K562 (cell line): Measurements from ENCODE around the gene GP1BB. TPM values are rescaled to one million over a fixed set of nuclear protein-coding genes. Genes with fewer than 3 reads are reported as not detected.

Source experiments
- ELK3 ChIP-seq: fragments of 450-650 bp; formaldehyde crosslinking; IDR thresholded peaks from 2 replicates; pipeline ENCODE4 v1.4.0; 2020; ENCODE audit warnings: mild to moderate bottlenecking
- HMGXB4 ChIP-seq: sonication (generic); formaldehyde crosslinking; IDR thresholded peaks from 2 replicates; pipeline ENCODE4 v1.8.1; 2023; ENCODE audit warnings: mild to moderate bottlenecking, missing genetic modification reagents
- MTA3 ChIP-seq: fragments of 450-650 bp; formaldehyde crosslinking; IDR thresholded peaks from 2 replicates; pipeline ENCODE4 v1.6.1; 2017; ENCODE audit warnings: mild to moderate bottlenecking, borderline replicate concordance
- SOX6 ChIP-seq: fragments of 450-650 bp; IDR thresholded peaks from 2 replicates; pipeline ENCODE4 v1.6.1; 2014; ENCODE audit warnings: mild to moderate bottlenecking
- TAF7 ChIP-seq: fragments of 450-650 bp; IDR thresholded peaks from 2 replicates; pipeline ENCODE4 v1.6.1; 2016; ENCODE audit warnings: missing genetic modification characterization, missing compliant biosample characterization
- ZNF133 ChIP-seq: fragments of 250-450 bp; sonication (Bioruptor Pico); IDR thresholded peaks from 2 replicates; pipeline ENCODE4 v1.4.0; 2020; ENCODE audit warnings: mild to moderate bottlenecking
- ZNF24 ChIP-seq: fragments of 450-650 bp; IDR thresholded peaks from 2 replicates; pipeline ENCODE4 v1.6.1; 2016
- ZNF431 ChIP-seq: sonication (generic); formaldehyde crosslinking; IDR thresholded peaks from 2 replicates; pipeline ENCODE4 v1.8.0; 2022; ENCODE audit warnings: mild to moderate bottlenecking, missing genetic modification reagents
- ZNF551 ChIP-seq: fragments of 250-450 bp; sonication (Bioruptor Pico); IDR thresholded peaks from 2 replicates; pipeline ENCODE4 v1.5.0; 2021; ENCODE audit warnings: mild to moderate bottlenecking, moderate library complexity
- polyA plus RNA-seq, 8 experiments: library from polyadenylated mRNA; depleted of rRNA in 4 of 8; stranded (reverse) in 5 of 8; unstranded in 3 of 8; fragments of >200 nt; fragmentation: Nextera tagmentation in 2 of 8; fragmentation: Illumina TruSeq in 1 of 8; extraction: Ambion mirVana in 2 of 8; extraction: Trizol in 1 of 8; gene quantifications; 2 replicates each; pipeline versions ENCODE4 v1.2.1 to v1.2.3, GENCODE V29; 2011 to 2014; ENCODE audit warnings: inconsistent platforms in 1 of 8, missing spikeins in 1 of 8
- total RNA-seq, 7 experiments: library from RNA; depleted of rRNA in 6 of 7; stranded (reverse); fragments of >200 nt in 6 of 7; fragmentation: Illumina TruSeq in 2 of 7; extraction: Trizol in 2 of 7; gene quantifications; 2 replicates each; pipeline versions ENCODE4 v1.2.1 to v1.2.3, GENCODE V29; 2011 to 2021; ENCODE audit warnings: low replicate concordance in 1 of 7
- TF ChIP-seq, protein P1 (sequence below): fragments of 450-650 bp; formaldehyde crosslinking; IDR thresholded peaks from 2 replicates; pipeline ENCODE4 v1.4.0; 2020; ENCODE audit warnings: mild to moderate bottlenecking, moderate library complexity

The GP1BB gene
- total and polyA plus RNA-seq, 9 of the 15 experiments (the other 6 are each of a cell fraction or from before 2014, with no cell fraction given), result 0.69 to 162 (median 2.8) TPM

- TF ChIP-seq, protein P1, sequence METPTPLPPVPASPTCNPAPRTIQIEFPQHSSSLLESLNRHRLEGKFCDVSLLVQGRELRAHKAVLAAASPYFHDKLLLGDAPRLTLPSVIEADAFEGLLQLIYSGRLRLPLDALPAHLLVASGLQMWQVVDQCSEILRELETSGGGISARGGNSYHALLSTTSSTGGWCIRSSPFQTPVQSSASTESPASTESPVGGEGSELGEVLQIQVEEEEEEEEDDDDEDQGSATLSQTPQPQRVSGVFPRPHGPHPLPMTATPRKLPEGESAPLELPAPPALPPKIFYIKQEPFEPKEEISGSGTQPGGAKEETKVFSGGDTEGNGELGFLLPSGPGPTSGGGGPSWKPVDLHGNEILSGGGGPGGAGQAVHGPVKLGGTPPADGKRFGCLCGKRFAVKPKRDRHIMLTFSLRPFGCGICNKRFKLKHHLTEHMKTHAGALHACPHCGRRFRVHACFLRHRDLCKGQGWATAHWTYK (CRISPR knock-in tag), result peak; percentile 77; the same call in 1 of the 2 replicates
- TF ChIP-seq ZNF24 (peak; percentile 28; the same call in 1 of the 2 replicates), TAF7 (tag) (no peak), ZNF431 (CRISPR knock-in tag) (no peak), SOX6 (peak; percentile 8; the same call in 1 of the 2 replicates), HMGXB4 (0 out of 2 replicates have a peak, but pooled peaks have one; percentile 36), MTA3 (peak; percentile 80; the same call in 1 of the 2 replicates), ZNF133 (CRISPR knock-in tag) (peak; percentile 74; the same call in 1 of the 2 replicates), ZNF551 (CRISPR knock-in tag) (no peak), ELK3 (CRISPR knock-in tag) (no peak)
Observed at GRCh38 chr22:19679522-19680101, 43.7 kb upstream of the GP1BB start (continued).
